Epidermal melanocyte (primary cell): Measurements from ENCODE around the gene SENP8.

ENCODE experiments used
- DNase-seq: peaks from one replicate; pipeline ENCODE4 v3.0.0; 2011; ENCODE audit warnings: low spot score; ENCODE audit not compliant: insufficient read length

SENP8 gene

GRCh38 chr15:72113347-72114031 is 4.7 kb upstream of the SENP8 start:
- DNase-seq: no peak

- DNase-seq: no peak
These were observed 1.3 kb upstream of the SENP8 start for GRCh38 chr15:72116731-72117485.

- peak; percentile 74 for DNase-seq
These were observed 652 bp upstream of the SENP8 start for GRCh38 chr15:72117486-72118016.

DNA sequence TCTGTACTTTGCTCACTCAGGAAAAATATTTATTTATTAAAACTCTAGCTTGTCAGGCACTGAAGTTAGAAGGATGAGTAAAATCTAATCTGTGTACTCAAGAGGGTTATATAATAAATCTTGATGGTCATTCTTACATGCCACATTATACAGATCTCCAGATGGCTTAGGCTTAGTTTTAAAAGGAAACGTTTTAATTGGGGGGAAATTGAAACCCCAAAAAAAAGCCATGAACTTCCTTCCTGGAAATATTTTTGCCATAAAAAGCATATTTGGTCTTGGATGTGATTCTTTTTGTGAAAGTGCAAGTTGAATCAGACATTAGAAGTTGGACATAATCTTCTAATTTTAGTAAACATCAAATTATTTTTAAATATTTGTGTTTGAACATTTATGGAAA is 6.0 kb downstream of the SENP8 start:
- DNase-seq: no peak

DNA sequence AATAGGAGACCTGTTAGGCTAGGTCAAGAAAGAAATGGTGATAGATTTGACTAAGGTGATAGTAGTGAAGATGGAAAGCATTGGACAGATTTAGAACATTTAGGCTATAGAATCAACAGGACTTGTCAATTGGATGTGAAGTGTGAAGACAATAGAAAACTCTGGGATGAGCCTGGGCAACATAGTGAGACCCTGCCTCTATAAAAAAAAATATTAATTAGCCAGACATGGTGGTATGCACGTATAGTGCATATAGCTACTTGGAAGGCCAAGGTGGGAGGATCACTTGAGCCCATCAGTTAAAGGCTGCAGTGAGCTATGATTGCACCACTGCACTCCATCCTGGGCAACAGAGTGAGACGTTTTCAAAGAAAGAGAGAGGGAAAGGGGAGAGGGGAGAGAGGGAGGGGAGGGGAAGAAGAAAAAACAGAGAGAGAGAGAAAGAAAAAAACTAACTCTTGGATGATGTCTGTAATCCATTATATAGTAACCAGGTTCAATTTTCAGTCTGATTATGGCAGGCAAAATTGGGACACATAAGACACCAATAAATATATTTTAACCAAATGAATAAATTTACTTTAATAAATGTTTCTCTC is 9.6 kb downstream of the SENP8 start:
- no peak for DNase-seq

- DNase-seq: no peak
These were observed 10.2 kb downstream of the SENP8 start for GRCh38 chr15:72128359-72128758.

- no peak for DNase-seq
These were observed 12.1 kb downstream of the SENP8 start for GRCh38 chr15:72130272-72130671.

- no peak for DNase-seq
These were observed 13.7 kb downstream of the SENP8 start for GRCh38 chr15:72131922-72132321.

DNA sequence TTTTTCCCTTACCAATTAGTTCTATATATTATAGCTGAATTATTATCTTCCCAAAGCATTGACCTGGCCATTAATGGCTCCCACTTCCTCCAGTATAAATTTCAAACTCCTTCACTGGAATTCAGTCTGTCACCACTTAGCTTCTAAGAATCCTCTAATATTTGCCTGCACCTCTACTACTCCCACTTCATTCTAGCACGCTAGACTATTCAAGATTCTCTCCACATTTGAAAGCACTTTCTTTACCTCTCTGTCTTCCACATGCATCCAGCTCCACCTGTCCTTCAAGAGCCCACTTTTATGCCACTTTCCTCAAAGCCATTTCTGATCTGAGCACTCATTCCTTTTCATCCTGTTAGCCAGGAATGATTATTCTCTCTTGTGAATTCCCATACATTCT is 15.0 kb downstream of the SENP8 start:
- DNase-seq: no peak

DNA sequence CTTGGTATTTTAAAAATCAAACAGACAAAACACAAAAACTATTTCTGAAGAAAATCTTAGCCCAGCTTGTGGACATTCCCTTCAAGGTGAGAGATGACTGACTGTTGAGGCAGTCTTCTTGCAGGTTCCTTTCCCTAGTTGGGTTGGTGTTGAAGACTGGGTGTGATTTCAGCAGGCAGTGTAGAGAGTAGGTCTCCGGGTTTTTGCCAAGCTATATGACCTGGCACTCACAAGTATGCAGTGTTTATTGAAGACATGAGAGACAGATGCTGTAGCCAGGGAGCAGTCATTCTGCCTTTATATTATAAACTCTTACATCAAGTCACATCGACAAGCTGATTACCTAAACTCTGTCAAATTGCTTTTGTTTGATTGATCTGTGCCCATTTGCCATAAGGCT is 17.5 kb downstream of the SENP8 start:
- DNase-seq: no peak

DNA sequence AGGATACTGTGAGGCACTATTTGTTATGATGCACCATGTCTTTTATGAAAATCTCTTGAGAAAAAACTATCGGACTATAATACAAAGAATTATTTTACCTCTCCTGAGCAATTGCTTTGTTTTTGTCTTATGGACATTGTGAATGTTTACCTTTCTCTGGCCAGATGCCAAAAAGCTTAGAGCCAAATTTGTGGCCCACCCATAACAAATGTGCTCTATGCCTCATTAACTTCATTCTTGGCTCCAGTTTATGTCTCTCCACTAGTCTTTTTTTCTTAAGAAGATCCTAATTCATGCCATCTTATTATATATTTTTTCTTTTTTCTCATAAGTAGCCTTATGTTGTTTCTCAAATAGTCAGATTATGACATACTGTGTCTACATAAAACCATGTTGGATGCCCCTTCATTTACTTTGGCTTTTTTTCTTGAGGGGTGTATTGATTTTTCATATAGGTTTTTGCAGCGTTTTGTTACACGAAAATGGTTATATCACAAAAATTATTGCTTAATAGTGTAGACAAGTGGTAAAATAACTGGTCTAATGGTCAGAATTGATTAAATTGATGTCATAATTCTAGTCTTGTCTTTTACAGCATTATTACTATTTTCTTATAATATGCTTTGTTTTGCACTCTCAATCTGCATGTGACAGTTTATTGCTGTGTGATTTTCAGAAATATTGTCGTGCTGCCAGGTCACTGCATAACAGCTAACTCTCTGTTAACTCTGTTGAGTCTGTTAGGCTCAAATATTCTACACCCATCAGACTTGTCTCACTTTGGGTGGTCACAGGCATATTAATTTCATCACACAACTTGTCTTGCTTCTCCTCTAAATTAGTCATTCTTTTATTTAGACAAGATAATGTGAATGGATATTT is 18.2 kb downstream of the SENP8 start:
- no peak for DNase-seq

DNA sequence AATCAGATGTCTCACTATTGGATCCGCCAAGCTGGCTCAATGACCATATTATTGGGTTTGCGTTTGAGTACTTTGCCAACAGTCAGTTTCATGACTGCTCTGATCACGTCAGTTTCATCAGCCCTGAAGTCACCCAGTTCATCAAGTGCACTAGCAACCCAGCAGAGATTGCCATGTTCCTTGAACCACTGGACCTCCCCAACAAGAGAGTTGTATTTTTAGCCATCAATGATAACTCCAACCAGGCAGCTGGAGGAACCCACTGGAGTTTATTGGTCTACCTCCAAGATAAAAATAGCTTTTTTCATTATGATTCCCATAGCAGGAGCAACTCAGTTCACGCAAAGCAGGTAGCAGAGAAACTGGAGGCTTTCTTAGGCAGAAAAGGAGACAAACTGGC is 21.5 kb downstream of the SENP8 start:
- DNase-seq: no peak

DNA sequence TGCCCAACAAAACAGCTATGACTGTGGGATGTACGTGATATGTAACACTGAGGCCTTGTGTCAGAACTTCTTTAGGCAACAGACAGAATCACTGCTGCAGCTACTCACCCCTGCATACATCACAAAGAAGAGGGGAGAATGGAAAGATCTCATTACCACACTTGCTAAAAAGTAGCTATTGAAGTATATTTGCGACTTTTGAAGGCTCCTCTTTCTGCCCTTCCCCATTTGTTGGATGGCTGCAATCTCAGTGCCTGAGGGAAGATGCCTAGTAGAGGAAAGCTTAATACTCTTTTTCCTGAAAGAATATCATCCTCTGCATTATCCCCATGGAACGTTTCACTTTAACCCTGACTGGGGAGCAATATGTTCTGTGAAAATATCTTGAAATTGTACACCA is 21.9 kb downstream of the SENP8 start:
- DNase-seq: no peak

DNA sequence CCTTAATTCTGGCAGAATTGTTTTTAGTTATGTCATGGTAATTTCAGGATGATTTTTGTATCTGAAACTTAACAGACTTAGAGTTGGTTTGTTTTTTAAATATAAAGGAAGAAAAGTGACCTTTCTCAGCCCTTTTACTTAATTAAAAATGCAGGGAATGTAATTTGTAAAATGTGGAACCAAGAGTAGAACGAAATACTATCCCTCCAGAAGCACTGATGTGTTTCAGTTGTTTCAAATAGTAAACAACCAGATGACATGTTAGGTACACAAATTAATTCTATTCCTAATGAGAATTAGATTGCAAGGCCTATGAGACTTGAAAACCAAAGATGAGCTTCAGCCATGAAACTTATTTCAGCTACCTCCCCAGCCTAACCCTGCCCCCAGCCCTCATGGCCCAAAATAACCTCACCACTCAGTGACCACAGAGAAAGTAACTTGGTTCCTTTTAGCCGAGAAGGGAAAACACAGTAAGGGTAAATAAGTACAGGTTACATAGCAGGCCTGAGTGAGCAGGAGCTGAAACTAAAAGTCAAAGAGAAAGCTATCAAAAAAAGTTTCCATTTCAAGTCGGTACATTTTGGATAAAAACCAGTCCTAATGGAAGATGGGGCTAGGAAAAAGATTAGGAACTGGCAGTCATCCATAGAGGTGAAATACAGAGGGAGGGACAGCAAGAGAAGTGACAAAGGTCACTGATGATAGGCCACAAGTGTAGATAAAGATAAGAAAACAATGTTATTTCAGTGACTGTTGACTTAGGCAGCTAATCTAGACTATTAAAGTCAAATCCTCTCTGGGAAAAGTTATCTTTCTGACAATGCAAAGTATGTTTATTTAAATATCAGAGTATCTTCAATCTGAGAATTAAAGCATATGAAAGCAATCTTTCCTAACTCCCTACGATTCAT is 23.2 kb downstream of the SENP8 start:
- DNase-seq: no peak

- DNase-seq: no peak
These were observed 28.0 kb downstream of the SENP8 start for GRCh38 chr15:72146221-72146620.

DNA sequence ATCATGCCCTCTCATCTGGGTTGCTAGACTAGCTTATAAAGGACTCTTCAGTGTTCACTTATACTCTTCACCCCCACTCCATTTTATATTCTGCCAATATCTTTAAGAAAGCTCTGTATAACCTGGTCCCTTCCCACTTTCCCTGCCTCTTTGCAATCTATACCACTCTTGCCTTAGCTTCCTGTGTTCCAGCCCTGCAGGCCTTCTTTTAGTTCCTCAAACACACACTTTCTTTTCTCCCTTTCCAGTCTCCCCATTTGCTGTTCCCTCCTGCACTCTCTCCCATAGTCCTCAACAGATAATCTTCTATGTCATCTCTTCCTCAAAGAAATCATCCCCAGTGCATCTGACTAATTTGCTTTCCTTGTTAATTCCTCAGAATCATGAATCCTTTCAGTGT is 28.7 kb downstream of the SENP8 start:
- DNase-seq: no peak

GRCh38 chr15:72147418-72147817 is 29.2 kb downstream of the SENP8 start:
- DNase-seq: no peak

GRCh38 chr15:72153269-72154000 is 35.2 kb downstream of the SENP8 start:
- no peak for DNase-seq

- no peak for DNase-seq
These were observed 36.1 kb downstream of the SENP8 start for GRCh38 chr15:72154316-72154715.
